Parathyroid adenoma (tissue), 2 donors: ENCODE data around the gene PCBP4.

Experiments
- H2AFZ ChIP-seq: fragments of 300-600 bp; sonication (generic); one replicate; pipeline ENCODE4 v1.7.0; 2017; ENCODE audit warnings: antibody characterized with exemption, mild to moderate bottlenecking
- H3K27ac ChIP-seq: fragments of 300-600 bp; sonication (generic); one replicate; pipeline ENCODE4 v1.7.0; 2017
- H3K27me3 ChIP-seq: fragments of 300-600 bp; sonication (generic); one replicate; pipeline ENCODE4 v1.7.0; 2017; ENCODE audit warnings: low read length; ENCODE audit not compliant: control insufficient read depth, insufficient read depth
- H3K36me3 ChIP-seq: fragments of 300-600 bp; sonication (generic); one replicate; pipeline ENCODE4 v1.7.0; 2017; ENCODE audit warnings: low read length; ENCODE audit not compliant: control insufficient read depth, insufficient read depth
- H3K4me1 ChIP-seq: fragments of 300-600 bp; sonication (generic); one replicate; pipeline ENCODE4 v1.7.0; 2017; ENCODE audit warnings: control low read depth
- H3K4me2 ChIP-seq: fragments of 300-600 bp; sonication (generic); one replicate; pipeline ENCODE4 v1.7.0; 2017; ENCODE audit warnings: low read length
- H3K4me3 ChIP-seq: fragments of 300-600 bp; sonication (generic); one replicate; pipeline ENCODE4 v1.7.0; 2017; ENCODE audit warnings: low read depth, low read length
- H3K79me2 ChIP-seq: fragments of 300-600 bp; sonication (generic); one replicate; pipeline ENCODE4 v1.7.0; 2017; ENCODE audit warnings: control low read depth
- H3K9ac ChIP-seq: fragments of 300-600 bp; sonication (generic); one replicate; pipeline ENCODE4 v1.7.0; 2017; ENCODE audit warnings: mild to moderate bottlenecking
- H3K9me3 ChIP-seq: fragments of 300-600 bp; sonication (generic); one replicate; pipeline ENCODE4 v1.7.0; 2017; ENCODE audit warnings: low read length; ENCODE audit not compliant: control insufficient read depth
- TF ChIP-seq, protein P1 (sequence below): fragments of 300-600 bp; sonication (generic); IDR thresholded peaks from one replicate; pipeline ENCODE4 v1.7.0; 2017; ENCODE audit warnings: antibody characterized with exemption, mild to moderate bottlenecking
- donor health status: primary hyperparathyroidism.

PCBP4 gene

DNA sequence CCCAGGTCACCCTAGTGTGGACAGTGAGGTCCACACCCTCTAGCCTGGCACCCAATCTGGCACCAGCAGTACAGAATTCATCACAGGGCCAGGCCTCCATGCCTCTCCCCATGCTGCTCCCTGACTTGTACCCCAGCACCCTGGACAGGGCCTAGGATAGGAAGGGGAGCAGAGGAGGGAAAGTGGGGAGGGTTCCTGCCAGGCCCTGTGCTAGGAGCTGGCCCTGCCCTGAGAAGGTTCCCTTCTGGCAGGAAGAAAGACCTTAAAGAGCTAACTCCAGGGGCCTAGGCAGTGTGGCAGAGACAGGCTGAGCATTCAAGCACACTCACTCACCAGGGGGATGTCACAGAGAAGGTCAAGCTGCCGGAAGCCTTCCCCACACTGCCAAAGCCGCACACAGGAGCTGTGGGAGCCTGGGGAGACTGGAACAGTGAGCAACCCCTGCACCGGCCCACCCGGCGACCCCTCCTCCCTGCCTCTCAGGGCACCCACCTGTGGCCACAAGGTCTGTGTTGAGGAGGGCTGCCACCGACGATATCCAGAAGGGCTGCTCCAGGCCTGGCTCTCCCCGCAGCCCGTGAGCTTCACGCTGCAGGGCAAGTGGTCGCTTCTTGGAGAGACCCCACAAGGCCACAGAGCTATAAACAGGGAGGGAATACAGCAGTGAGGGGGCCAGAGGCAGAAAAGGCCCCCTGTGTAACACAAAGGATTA, 33.0 kb downstream of the PCBP4 start:
- no peak overlapping the region for H3K4me3 ChIP-seq
- TF ChIP-seq, protein P1, sequence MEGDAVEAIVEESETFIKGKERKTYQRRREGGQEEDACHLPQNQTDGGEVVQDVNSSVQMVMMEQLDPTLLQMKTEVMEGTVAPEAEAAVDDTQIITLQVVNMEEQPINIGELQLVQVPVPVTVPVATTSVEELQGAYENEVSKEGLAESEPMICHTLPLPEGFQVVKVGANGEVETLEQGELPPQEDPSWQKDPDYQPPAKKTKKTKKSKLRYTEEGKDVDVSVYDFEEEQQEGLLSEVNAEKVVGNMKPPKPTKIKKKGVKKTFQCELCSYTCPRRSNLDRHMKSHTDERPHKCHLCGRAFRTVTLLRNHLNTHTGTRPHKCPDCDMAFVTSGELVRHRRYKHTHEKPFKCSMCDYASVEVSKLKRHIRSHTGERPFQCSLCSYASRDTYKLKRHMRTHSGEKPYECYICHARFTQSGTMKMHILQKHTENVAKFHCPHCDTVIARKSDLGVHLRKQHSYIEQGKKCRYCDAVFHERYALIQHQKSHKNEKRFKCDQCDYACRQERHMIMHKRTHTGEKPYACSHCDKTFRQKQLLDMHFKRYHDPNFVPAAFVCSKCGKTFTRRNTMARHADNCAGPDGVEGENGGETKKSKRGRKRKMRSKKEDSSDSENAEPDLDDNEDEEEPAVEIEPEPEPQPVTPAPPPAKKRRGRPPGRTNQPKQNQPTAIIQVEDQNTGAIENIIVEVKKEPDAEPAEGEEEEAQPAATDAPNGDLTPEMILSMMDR: no peak
- H3K4me1 ChIP-seq: no peaks in the 10 kb centered on the region
- no peaks in the 10 kb centered on the region for H3K36me3 ChIP-seq
- H3K9me3 ChIP-seq: no peaks in the 10 kb centered on the region
- H3K27me3 ChIP-seq: no peaks in the 10 kb centered on the region
- H2AFZ ChIP-seq: no peak overlapping the region
- H3K27ac ChIP-seq: no peak overlapping the region
- no peaks in the 10 kb centered on the region for H3K79me2 ChIP-seq
- no peak overlapping the region for H3K4me2 ChIP-seq
- H3K9ac ChIP-seq: no peak overlapping the region

DNA sequence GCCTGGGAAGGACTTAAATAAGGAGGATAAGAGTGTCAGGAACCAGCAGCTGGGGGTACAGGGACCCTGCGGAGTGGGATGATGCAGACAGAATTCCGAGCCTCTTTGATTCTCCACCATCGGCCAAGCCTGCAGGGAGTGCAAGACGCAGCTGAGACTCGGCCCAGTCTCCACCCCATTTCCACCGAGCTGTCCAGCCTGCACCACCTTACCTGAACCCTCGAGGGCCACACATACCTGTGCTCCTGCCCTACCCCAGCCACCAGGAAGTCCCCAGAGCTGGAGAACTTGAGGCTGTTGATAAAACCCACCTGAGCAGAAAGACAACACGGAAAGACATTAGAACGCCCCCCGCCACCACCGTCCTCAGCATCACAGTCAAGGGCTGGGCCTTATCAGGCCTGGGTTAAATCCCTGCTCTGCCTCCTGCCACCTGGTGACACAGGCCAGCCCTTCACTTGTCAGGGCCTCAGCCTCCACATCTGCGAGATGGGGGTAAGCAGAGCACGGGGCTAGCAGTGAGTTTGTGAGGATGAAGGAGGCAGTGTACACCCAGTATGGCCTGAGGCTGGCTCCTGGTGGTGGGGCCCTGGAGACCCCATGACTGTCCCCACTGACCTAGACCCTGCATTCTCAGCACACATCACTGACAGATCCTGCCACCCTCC, 33.6 kb downstream of the PCBP4 start:
- Histone ChIP-seq H3K27me3 (no peaks in the 10 kb centered on the region), H3K4me1 (no peaks in the 10 kb centered on the region), H3K4me3 (no peak overlapping the region), H3K9me3 (no peaks in the 10 kb centered on the region), H3K36me3 (no peaks in the 10 kb centered on the region), H2AFZ (no peak overlapping the region), H3K4me2 (no peak overlapping the region), H3K9ac (no peak overlapping the region), H3K79me2 (no peaks in the 10 kb centered on the region), H3K27ac (no peak overlapping the region)
- TF ChIP-seq, protein P1: no peak

DNA sequence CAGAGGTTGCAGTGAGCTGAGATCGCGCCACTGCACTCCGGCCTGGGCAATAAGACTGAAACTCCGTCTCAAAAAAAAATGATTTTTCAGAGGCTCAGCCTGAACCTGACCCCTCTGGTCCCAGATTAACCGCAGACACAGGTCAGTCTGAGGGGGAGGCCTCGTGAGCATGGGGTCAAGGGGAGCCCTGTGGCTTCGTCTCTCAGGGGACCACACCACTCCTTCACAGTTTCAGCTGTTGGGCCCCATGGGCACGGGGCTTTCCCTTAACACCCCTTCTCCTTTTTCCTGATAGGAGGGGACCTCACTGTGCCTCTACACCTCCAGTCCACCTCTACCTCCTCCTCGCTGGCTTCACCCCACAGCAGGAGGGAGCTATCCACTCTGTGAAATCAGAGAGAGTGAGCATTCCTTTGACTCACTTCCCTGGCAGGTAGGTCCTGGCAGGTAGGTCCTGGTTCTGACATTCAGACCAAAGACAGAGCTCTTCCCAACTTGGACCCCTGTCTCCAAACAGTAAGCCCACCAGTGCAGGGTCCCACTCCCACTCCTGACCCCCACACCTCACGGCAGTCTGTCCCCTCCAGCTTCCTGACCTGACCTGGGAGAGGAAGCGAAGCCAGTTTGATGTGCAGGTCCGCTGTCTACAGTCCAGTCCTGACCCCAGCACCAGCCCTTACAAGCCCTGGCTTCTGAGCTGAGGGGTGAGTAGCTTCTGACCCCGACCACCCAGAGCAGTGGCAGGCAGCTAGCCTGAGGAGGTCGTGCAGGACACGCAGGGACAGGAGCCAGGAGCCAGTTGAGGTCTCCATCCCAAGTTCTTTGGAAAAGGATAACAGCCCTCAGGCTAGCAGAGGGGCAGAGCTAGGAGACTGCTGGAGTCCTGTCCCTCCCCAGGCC, 34.5 kb downstream of the PCBP4 start:
- Histone ChIP-seq H3K4me2 (no peak overlapping the region), H3K4me1 (no peaks in the 10 kb centered on the region), H3K36me3 (no peaks in the 10 kb centered on the region), H3K9ac (no peak overlapping the region), H3K27me3 (no peaks in the 10 kb centered on the region), H3K79me2 (no peaks in the 10 kb centered on the region), H3K9me3 (no peaks in the 10 kb centered on the region), H2AFZ (no peak overlapping the region), H3K27ac (no peak overlapping the region), H3K4me3 (no peak overlapping the region)
- TF ChIP-seq, protein P1: no peak

DNA sequence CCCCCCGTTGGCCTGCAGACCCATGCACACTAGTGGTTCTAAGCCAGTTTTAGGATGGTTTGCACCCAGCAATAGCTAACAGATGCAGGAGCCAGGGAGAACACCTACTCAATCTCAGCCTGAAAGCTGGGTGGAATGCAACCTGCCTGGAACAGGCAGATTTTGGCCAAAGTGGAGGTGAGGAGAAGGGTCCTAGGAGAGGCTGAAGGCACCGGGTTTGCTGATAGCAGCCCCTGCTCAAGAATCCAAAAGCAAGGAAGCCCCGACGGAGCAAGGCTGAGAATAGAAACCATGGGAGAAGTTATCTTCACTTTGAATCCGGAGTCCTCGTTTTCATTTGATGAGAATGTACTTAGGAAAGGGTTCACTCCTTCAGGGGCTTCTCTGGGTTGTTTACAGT, 35.5 kb downstream of the PCBP4 start:
- Histone ChIP-seq H3K27me3 (no peaks in the 10 kb centered on the region), H3K9ac (no peak overlapping the region), H3K4me2 (no peak overlapping the region), H3K9me3 (no peaks in the 10 kb centered on the region), H3K4me1 (no peaks in the 10 kb centered on the region), H3K36me3 (no peaks in the 10 kb centered on the region), H3K4me3 (no peak overlapping the region), H3K79me2 (no peaks in the 10 kb centered on the region), H3K27ac (no peak overlapping the region), H2AFZ (no peak overlapping the region)
- TF ChIP-seq, protein P1: no peak
